Measurements from ENCODE around the gene CALD1.

CALD1 gene

GRCh38 chr7:134778941-134779740, at the start of gene CALD1:
CALD1 (plus strand) TSS chr7:134779634; CDS start chr7:134867734, 88,100 bp downstream.
- no peak for DNase-seq

- DNase-seq, result no peak
Observed at GRCh38 chr7:134729895-134730294, 49.5 kb upstream of the CALD1 start.

- no peak for DNase-seq
Observed at GRCh38 chr7:134730411-134730829, 49.0 kb upstream of the CALD1 start.

GRCh38 chr7:134731616-134732015, 47.8 kb upstream of the CALD1 start:
- DNase-seq, result no peak

- no peak for DNase-seq
Observed at GRCh38 chr7:134732728-134733127, 46.7 kb upstream of the CALD1 start.

- DNase-seq, result no peak
Observed at GRCh38 chr7:134736381-134736780, 43.1 kb upstream of the CALD1 start.

GRCh38 chr7:134737566-134738345, 41.7 kb upstream of the CALD1 start:
- DNase-seq, result peak; percentile 19 to 23

- no peak for DNase-seq
Observed at GRCh38 chr7:134739362-134739761, 40.1 kb upstream of the CALD1 start.

GRCh38 chr7:134740376-134740775, 39.1 kb upstream of the CALD1 start:
- DNase-seq, result no peak

- DNase-seq, result no peak
Observed at GRCh38 chr7:134741907-134742635, 37.4 kb upstream of the CALD1 start.

GRCh38 chr7:134742688-134743350, 36.6 kb upstream of the CALD1 start:
- no peak for DNase-seq

- no peak for DNase-seq
Observed at GRCh38 chr7:134744569-134744968, 34.9 kb upstream of the CALD1 start.

- DNase-seq, result no peak
Observed at GRCh38 chr7:134747326-134747725, 32.1 kb upstream of the CALD1 start.

GRCh38 chr7:134750083-134751062, 29.1 kb upstream of the CALD1 start:
- peak; percentile 71 to 77 for DNase-seq

GRCh38 chr7:134752006-134752760, 27.3 kb upstream of the CALD1 start:
- no peak for DNase-seq

- DNase-seq, result peak; percentile 50 to 60
Observed at GRCh38 chr7:134755422-134756022, 23.9 kb upstream of the CALD1 start.

GRCh38 chr7:134757938-134758337, 21.5 kb upstream of the CALD1 start:
- no peak for DNase-seq

GRCh38 chr7:134758981-134759380, 20.5 kb upstream of the CALD1 start:
- no peak for DNase-seq

GRCh38 chr7:134761266-134761665, 18.2 kb upstream of the CALD1 start:
- DNase-seq, result no peak

- no peak for DNase-seq
Observed at GRCh38 chr7:134763960-134764359, 15.5 kb upstream of the CALD1 start.

All from stimulated activated CD4-positive, alpha-beta T cell treated with anti-CD3 and anti-CD28 coated beads, Interleukin-2, amount 100 ng/mL, for 24 hours (primary cell).